Kasumi-1 (cell line): Measurements from ENCODE around the gene BCL7B.
"Not testable (repeated sequence)": the region's sequence is repeated elsewhere in the genome, so short reads cannot be mapped to it uniquely, and the experiment has no call there.

Experiments used
- DNase-seq, 2 experiments: peaks; one replicate each; lab custom pipeline; 2025; lab: John Stamatoyannopoulos, UW

BCL7B gene

GRCh38 chr7:73533742-73534141 lies 23.7 kb downstream of the BCL7B start:
- DNase-seq: no peak

GRCh38 chr7:73532224-73532623 lies 25.3 kb downstream of the BCL7B start:
- DNase-seq: no peak

GRCh38 chr7:73530800-73531199 lies 26.7 kb downstream of the BCL7B start:
- DNase-seq: no peak

GRCh38 chr7:73526896-73527821 lies 30.3 kb downstream of the BCL7B start:
- DNase-seq: peak; percentile 56

- not testable (repeated sequence) for DNase-seq
Observed at GRCh38 chr7:73526158-73526494, 31.4 kb downstream of the BCL7B start.

GRCh38 chr7:73522105-73522872 lies 35.2 kb downstream of the BCL7B start, which contains the start of gene BAZ1B:
Gene BAZ1B, minus strand, starts transcription at chr7:73522293. Its CDS starts 360 bp downstream, at chr7:73521933.
- DNase-seq: peak; percentile 98

GRCh38 chr7:73521636-73522104 lies 35.8 kb downstream of the BCL7B start:
- peak in 1 of 2 experiments; percentile 54 for DNase-seq

GRCh38 chr7:73520673-73521635 lies 36.5 kb downstream of the BCL7B start:
- peak; percentile 28 to 32 for DNase-seq

- DNase-seq: no peak
Observed at GRCh38 chr7:73519867-73520672, 37.4 kb downstream of the BCL7B start.

GRCh38 chr7:73518470-73518869 lies 39.0 kb downstream of the BCL7B start:
- DNase-seq: no peak

- DNase-seq: no peak
Observed at GRCh38 chr7:73517241-73517995, 40.1 kb downstream of the BCL7B start.

GRCh38 chr7:73515178-73515577 lies 42.3 kb downstream of the BCL7B start:
- no peak for DNase-seq

- DNase-seq: no peak
Observed at GRCh38 chr7:73512018-73512780, 45.3 kb downstream of the BCL7B start.

GRCh38 chr7:73509463-73509862 lies 48.0 kb downstream of the BCL7B start:
- DNase-seq: no peak

GRCh38 chr7:73507556-73507955 lies 49.9 kb downstream of the BCL7B start:
- no peak for DNase-seq

- DNase-seq: no peak
Observed at GRCh38 chr7:73504920-73505319, 52.6 kb downstream of the BCL7B start.

- no peak for DNase-seq
Observed at GRCh38 chr7:73504017-73504416, 53.5 kb downstream of the BCL7B start.

- DNase-seq: no peak
Observed at GRCh38 chr7:73503229-73503628, 54.3 kb downstream of the BCL7B start.

- no peak for DNase-seq
Observed at GRCh38 chr7:73496626-73497025, 60.9 kb downstream of the BCL7B start.
